ENCODE results near the gene HEYL. TPM values are rescaled to one million over a fixed set of nuclear protein-coding genes. Genes with fewer than 3 reads are reported as not detected.

HEYL gene
- total RNA-seq, 1 donor from 2014 or later, result 1.3 TPM

- no peak overlapping the region for H3K27ac Mint-ChIP-seq (ENCODE audit: unreplicated experiment)
- H3K4me3 Mint-ChIP-seq (ENCODE audit: unreplicated experiment), result no peak overlapping the region
- no peaks in the 10 kb centered on the region for H3K36me3 Mint-ChIP-seq (ENCODE audit: low read depth, unreplicated experiment)
- no peaks in the 10 kb centered on the region for H3K4me1 Mint-ChIP-seq (ENCODE audit: unreplicated experiment)
- DNase-seq (ENCODE audit: low spot score), result no peak
- peaks cover 7% of the 10 kb centered on the region for H3K27me3 Mint-ChIP-seq (ENCODE audit: unreplicated experiment)
- H3K9me3 Mint-ChIP-seq (ENCODE audit: unreplicated experiment), result no peaks in the 10 kb centered on the region
- TF ChIP-seq CTCF (IDR thresholded peaks at IDR 0.05; ENCODE audit: unreplicated experiment), result no peak
These were observed 13.8 kb downstream of the HEYL start for GRCh38 chr1:39625462-39626273.

- TF ChIP-seq CTCF (IDR thresholded peaks at IDR 0.05; ENCODE audit: unreplicated experiment), result no peak
- no peaks in the 10 kb centered on the region for H3K9me3 Mint-ChIP-seq (ENCODE audit: unreplicated experiment)
- peaks cover 7% of the 10 kb centered on the region for H3K27me3 Mint-ChIP-seq (ENCODE audit: unreplicated experiment)
- no peak overlapping the region for H3K27ac Mint-ChIP-seq (ENCODE audit: unreplicated experiment)
- no peak overlapping the region for H3K4me3 Mint-ChIP-seq (ENCODE audit: unreplicated experiment)
- no peaks in the 10 kb centered on the region for H3K4me1 Mint-ChIP-seq (ENCODE audit: unreplicated experiment)
- no peaks in the 10 kb centered on the region for H3K36me3 Mint-ChIP-seq (ENCODE audit: low read depth, unreplicated experiment)
- DNase-seq (ENCODE audit: low spot score), result no peak
These were observed 14.4 kb downstream of the HEYL start for GRCh38 chr1:39625009-39625408.

- Mint-ChIP-seq H3K27me3 (ENCODE audit: unreplicated experiment) (peaks cover 7% of the 10 kb centered on the region), H3K36me3 (ENCODE audit: low read depth, unreplicated experiment) (no peaks in the 10 kb centered on the region), H3K27ac (ENCODE audit: unreplicated experiment) (no peak overlapping the region), H3K9me3 (ENCODE audit: unreplicated experiment) (no peaks in the 10 kb centered on the region), H3K4me3 (ENCODE audit: unreplicated experiment) (no peak overlapping the region), H3K4me1 (ENCODE audit: unreplicated experiment) (no peaks in the 10 kb centered on the region)
- no peak for TF ChIP-seq CTCF (IDR thresholded peaks at IDR 0.05; ENCODE audit: unreplicated experiment)
- DNase-seq (ENCODE audit: low spot score), result no peak
These were observed 16.4 kb downstream of the HEYL start for GRCh38 chr1:39623053-39623452.

- peaks cover 7% of the 10 kb centered on the region for H3K27me3 Mint-ChIP-seq (ENCODE audit: unreplicated experiment)
- no peaks in the 10 kb centered on the region for H3K9me3 Mint-ChIP-seq (ENCODE audit: unreplicated experiment)
- H3K36me3 Mint-ChIP-seq (ENCODE audit: low read depth, unreplicated experiment), result no peaks in the 10 kb centered on the region
- TF ChIP-seq CTCF (IDR thresholded peaks at IDR 0.05; ENCODE audit: unreplicated experiment), result no peak
- no peak for DNase-seq (ENCODE audit: low spot score)
- no peaks in the 10 kb centered on the region for H3K4me1 Mint-ChIP-seq (ENCODE audit: unreplicated experiment)
- H3K4me3 Mint-ChIP-seq (ENCODE audit: unreplicated experiment), result no peak overlapping the region
- H3K27ac Mint-ChIP-seq (ENCODE audit: unreplicated experiment), result no peak overlapping the region
These were observed 17.0 kb downstream of the HEYL start for GRCh38 chr1:39622427-39622826.

GRCh38 chr1:39620659-39621165, 18.7 kb downstream of the HEYL start:
- no peak for TF ChIP-seq CTCF (IDR thresholded peaks at IDR 0.05; ENCODE audit: unreplicated experiment)
- H3K27me3 Mint-ChIP-seq (ENCODE audit: unreplicated experiment), result peaks cover 6% of the 10 kb centered on the region
- H3K9me3 Mint-ChIP-seq (ENCODE audit: unreplicated experiment), result no peaks in the 10 kb centered on the region
- no peak for DNase-seq (ENCODE audit: low spot score)
- no peak overlapping the region for H3K4me3 Mint-ChIP-seq (ENCODE audit: unreplicated experiment)
- no peak overlapping the region for H3K27ac Mint-ChIP-seq (ENCODE audit: unreplicated experiment)
- H3K36me3 Mint-ChIP-seq (ENCODE audit: low read depth, unreplicated experiment), result no peaks in the 10 kb centered on the region
- no peaks in the 10 kb centered on the region for H3K4me1 Mint-ChIP-seq (ENCODE audit: unreplicated experiment)
